Prostate gland (tissue), 2 donors: Measurements from ENCODE around the gene TGM2.

Experiments
- CTCF ChIP-seq, 4 experiments: fragments of 200-600 bp in 2 of 4; fragments of 450-650 bp in 2 of 4; sonication (generic) in 2 of 4; IDR thresholded peaks; 1 replicate in 3 of 4; 2 replicates in 1 of 4; pipeline ENCODE4 v1.5.1; 2016 to 2019; ENCODE audit warnings: antibody characterized with exemption in 4 of 4, mild to moderate bottlenecking in 2 of 4, moderate library complexity in 2 of 4
- POLR2AphosphoS5 ChIP-seq: sonication (generic); formaldehyde crosslinking; IDR thresholded peaks from one replicate; pipeline ENCODE4 v1.6.1; 2017; ENCODE audit warnings: antibody characterized with exemption

- no peak for TF ChIP-seq CTCF (IDR thresholded peaks at IDR 0.05)
- TF ChIP-seq POLR2AphosphoS5 = no peak
Measured at GRCh38 chr20:38114353-38114791, 50.7 kb downstream of the TGM2 start.
